DMS79 (cell line): Measurements from ENCODE around the gene SLC4A4.
"Not testable (repeated sequence)": the region's sequence is repeated elsewhere in the genome, so short reads cannot be mapped to it uniquely, and the experiment has no call there.

Experiments used
- DNase-seq: peaks from one replicate; lab custom pipeline; 2025; lab: John Stamatoyannopoulos, UW

SLC4A4 gene

DNA sequence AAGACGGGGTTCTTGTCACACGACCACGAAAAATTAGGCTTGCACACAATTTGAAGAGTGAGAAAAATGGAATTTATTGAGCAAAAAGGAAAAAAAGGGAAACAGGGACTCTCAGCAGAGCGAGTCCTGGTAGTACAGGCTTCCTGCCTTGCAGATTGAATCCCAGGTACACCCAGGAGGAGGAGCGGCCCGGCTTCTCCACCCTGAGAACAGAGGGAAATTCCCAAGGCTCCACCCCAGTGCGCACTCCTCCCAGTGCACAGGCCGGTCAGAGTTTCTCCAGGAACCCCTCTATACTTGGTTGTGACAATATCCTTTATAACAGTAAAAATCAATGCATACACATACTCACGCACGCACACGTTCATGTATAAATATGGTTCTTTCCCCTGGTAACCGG is 22.0 kb downstream of the SLC4A4 start:
- DNase-seq: no peak

DNA sequence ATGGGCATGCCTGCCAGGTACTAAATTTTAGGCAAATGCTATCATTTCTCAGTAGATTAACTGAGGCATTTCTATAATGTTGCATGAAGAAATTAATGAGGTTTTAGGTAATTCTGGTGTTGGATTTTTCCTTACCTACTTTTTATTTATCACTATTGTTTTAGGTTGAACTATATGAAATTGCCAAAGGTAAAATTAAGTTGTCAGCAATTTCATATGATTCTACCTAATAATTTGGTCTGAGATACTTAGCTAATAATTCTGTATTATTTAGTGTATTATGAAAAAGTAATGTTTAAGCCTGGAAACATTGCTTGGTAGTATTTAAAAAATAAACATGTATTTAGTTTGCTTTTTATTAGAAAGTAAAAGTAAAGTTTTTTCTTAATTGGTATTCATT is 22.7 kb downstream of the SLC4A4 start:
- no peak for DNase-seq

DNA sequence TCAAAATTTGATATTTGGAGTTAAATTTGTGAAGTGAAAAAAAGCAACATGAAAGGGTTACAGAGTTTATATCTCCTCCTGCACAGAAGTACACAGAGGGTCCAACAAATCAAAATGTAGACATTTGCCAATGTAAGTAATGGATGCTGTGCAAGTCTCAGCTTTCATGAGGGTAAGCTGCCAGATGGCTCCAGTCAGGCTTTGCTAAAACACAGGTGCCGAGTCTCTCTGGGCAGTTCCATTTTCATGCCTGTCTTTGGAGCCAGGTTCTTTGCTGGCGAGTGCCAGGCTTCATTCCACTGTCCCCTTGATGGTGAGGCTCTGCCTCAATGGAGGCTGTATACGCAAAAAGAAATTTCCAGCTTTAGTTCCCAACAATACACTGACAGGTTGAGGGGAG is 27.9 kb downstream of the SLC4A4 start:
- no peak for DNase-seq

DNA sequence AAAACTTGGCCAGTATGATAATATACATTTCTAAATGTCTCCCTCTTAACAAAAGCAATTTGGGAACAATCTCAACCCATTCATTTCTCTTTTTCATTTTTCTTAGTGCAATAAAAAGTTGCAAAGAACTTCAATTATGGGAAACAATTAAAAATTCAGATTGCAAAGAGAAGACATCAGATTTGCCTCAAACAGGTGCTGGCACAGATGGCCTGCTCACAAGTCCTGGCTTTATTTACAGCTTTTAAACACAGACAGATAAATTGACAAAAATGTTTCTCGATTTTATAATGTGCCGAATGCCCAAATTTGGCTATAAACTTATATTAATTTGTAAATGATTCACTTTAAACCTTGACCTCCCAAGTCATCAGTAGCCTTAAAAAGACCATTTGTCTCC is 28.7 kb downstream of the SLC4A4 start:
- DNase-seq: no peak

DNA sequence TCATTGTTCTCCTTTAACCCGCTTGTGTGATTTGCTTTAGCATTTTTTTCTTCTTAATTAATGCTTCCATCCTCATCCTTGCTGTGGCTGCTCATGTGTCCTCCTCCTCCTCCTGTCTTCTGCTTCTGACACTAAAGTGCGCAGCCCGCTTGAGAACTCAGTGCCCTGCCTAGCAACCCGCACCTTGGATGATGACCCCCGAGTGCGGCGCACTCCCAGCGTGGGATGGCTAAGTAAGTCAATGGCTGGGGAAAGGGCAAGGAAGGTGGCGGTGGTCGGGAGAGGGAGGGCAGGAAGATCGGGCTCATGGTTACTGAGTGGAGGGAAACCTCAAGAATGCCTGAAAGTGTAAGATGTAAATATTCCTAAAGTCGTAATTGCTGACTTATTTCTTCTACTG is 30.1 kb downstream of the SLC4A4 start:
- no peak for DNase-seq

DNA sequence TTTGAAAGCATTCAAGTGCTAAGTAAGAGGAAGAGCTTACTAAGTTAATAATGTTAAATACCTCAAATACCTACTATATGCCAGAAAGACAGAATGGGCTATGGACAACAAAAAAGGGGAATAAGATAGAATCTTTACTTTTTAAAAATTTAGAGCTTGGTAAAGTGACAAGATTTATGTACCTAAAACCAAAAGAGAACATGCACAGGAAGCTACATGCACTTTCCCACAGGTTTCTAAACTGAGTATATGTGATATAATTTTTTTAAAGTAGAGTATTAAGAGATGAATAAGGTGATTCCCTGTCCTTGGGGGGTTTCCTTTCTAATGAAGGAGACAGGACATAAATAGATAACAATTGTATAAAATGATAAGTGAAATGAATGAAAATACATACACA is 30.7 kb downstream of the SLC4A4 start:
- DNase-seq: no peak

DNA sequence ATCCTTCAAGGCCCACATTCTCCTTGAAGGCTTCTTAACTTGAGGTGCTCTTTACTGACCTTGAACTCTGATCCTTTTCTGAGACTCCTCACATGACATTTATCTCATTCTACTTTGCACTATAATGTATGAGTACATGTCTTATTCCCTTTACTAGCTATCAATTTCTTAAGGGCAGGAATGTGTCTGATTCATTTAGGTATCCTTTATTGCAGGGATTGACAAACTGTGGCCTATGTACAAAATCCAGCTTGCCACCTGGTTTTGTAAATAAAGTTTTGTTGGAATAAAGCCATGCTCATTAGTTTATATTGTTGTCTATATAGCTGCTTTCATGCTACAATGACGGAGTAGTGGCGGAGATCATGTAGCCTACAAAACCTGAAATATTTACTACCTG is 36.7 kb downstream of the SLC4A4 start:
- no peak for DNase-seq

DNA sequence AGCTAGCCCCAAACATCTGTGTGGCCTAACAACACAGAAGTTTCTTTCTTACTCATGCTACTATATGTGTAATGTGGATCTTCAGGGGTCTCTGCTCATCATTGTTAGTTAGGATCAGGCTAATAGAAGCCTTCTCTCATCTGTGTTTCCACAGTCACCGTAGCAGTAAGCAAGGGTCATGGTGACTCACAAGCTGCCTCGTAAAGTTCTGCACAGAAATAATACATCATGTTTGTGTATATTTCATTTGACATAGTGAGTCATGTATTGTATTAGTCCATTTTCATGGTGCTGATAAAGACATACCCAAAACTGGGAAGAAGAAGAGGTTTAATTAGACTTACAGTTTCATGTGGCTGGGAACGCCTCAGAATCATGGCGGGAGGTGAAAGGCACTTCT is 38.7 kb downstream of the SLC4A4 start:
- no peak for DNase-seq

DNA sequence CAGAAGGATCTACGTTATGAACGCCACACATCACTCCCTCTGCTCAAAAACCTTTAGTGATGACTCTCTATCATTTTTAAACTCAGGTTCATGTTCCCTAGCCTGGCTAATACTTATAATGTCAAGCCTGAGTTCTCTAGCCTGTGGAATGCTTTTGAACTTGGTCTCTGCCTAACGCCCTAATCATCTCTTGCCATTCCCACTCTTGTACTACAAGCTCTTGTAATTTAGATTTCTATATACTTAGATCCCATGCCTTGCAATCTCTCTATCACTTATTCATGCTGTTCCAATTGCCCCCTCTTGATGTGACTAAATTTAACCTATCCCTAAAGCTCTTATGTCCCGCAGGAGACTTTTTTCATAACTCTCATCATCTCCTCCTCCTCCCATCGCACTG is 40.3 kb downstream of the SLC4A4 start:
- DNase-seq: no peak

DNA sequence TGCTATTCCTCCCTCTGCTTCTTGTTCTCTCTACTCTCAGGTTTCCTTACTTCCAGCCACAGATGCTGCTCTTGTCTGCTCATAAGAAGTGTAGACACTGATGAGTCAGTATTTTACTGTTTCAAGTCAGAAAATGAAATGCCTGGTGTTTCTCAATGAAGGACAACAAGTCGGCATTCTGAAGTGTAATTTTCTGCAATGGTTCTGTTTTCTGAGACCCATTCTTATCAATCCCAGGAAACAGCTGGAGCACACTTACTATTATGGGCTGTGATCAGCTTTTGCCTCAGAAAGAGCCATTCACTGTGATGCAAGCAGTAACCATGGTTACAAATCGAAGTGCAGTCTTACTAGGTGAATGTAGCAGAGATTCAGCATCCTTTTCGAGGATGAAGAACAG is 42.0 kb downstream of the SLC4A4 start:
- no peak for DNase-seq

DNA sequence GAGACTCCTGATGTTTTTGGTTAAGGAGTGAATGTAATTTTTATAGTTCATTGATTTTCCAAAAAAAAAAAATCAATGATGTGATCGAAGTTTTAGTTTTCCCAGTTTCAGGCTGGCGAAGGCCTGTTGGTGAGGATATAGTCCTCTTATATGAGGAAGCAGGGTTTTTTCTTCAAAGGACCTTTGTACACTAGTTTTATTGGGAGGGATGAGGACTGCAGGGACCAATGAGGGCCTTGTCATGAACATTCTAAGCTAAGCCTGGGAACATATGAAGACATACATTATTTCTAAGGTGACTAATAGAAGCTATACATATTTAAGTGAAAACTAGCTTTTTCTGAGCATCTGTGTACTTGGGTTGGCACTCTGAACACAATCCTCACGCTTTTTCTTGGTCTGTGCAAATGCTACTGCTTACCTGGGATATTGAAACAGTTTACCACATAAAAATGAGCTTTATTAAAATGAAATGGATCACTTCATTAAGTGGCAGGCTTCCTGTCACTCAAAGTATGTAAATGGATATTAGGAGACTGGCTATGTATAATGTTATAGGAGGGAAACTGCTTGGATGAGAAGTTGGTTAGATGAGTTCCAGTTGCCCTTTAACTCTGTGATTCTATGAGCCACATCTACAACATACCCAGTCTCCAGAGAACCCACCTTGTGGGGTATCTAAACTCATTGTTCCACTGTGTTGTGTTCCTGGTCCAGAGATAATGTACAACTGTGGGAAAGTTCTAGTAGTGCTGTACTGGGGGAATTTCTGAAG is 43.5 kb downstream of the SLC4A4 start:
- no peak for DNase-seq

DNA sequence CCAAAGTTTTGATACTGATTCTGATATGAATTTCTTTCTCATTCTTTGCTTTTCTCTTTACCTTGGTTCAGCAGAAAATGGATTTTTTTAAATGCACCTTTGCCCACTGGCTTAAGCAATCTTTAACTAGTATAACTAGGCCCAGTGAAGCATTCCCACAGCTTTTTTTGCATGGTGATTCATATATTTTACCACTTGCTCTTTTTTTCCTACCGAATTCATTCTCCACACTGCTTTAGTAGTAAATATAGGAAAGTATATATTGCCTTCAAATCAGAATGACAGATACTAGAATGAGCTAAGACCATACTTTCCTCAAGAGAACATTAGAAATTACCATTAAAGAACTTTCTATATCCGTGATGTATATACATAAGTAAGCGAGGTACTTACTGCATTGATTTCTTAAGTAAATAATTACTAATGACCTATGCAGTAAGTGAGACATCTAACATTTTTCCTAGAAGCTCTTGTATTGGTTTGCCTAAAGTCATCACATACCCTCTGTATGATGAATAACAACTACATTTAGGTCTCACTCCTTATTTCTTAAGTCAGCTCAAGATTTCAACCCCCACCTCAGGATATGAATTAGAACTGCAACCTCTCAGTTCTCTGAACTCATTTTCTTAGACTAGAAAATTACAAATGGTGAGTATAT is 44.2 kb downstream of the SLC4A4 start:
- DNase-seq: no peak

DNA sequence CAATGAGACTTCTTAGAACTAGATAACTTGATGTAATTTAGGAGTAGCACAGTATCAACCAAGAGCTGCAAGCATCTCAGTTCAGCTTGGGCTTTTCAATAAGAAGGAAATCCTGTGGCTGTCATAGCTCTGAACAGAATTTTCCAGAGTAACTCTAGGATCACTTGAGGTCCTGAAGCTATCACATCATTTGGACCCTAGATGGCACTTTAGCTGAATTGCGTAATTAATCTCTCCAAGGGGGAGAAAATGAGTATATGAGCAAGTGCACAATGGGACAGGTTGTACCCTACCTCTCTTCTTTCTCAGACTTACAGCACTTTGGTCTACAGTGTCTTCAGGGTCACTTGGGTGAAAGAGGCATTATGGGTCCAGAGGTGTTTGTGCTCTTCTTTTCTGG is 45.2 kb downstream of the SLC4A4 start:
- DNase-seq: no peak

DNA sequence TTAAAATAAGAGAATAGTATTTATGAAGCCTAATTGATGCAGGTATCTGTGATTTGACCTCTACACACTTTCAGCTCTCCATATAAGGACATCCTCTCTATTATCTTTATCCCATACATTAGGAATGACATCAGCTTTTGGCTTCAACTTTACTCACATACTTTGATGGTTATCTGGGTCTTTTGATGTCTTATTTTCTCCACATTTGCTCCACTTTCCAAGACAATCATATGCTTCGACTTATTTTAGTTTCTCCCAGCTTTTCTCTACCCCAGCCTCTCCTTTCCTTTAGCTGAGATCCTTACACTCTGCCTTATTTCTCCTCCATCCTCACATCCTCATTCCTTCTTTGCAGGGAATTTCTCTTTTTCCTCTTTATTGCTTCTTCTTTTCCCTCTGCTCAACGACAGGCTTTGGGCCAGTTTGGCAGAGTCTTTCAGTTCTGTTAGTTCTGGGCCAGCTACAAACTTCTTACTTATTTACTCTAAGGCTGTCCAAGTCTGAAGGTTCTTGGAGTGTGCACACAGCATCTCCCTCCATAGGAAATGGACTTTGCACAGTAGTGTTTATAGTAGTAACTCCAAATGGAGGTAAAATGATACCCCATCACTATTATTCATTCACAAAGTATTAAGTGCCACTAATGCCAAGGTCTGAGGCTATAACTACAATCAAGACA is 50.5 kb downstream of the SLC4A4 start:
- DNase-seq: no peak

DNA sequence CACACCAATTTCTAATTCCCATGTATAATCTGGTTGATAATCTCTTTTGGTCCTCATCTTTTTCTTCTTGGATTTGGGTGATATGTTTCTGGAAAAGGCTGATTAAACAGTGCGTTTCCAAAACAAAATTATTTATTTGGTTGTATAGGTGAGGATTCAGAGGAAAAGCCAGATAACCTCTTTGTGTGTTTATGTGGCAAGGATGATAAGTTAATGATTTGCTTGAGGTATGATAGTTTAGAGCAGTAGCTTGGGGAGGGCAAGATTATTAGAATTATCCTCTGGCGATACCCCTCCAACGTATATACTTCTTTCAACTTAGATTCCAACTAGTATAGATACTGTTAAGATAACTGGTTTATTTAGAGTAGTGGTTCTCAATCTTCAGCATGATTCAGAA is 53.3 kb downstream of the SLC4A4 start:
- DNase-seq: no peak

DNA sequence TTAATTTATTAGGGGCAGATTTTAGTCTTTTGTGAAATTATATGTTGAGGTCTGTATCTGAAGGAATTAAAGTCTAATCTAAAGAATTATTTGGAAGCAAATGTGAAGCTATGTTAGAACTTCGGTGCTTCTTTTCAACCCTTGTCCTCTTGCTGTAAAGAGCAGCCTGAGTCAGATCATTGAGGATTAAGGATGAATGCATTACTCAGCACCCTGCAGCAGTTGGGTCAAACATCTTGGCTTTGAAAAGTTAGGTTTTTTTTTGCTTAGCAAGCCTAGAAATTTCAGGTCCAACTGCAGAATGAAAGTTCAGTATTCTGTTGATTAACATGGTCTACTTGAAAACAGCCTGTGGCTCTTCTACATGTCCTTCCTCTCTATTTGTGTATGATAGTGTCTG is 57.6 kb downstream of the SLC4A4 start:
- no peak for DNase-seq

DNA sequence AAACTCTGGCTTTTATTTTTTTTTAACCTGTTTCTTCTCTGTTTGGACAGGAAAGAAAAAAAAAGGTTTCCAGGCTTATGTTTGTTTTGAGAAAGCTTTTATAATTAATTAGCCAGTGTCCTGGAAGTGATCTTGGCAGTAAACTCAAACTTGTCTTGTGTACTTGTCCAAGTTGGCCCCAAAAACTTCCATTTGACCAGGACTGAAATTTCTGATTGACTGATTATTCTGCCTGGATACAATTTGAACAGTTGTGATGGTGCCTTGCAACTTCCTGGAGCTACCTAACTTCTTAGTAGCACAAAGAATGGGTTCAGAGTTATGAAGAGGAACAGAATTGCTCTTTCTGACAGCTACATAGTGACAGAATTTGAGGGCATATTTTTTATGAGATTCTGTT is 62.0 kb downstream of the SLC4A4 start:
- no peak for DNase-seq

DNA sequence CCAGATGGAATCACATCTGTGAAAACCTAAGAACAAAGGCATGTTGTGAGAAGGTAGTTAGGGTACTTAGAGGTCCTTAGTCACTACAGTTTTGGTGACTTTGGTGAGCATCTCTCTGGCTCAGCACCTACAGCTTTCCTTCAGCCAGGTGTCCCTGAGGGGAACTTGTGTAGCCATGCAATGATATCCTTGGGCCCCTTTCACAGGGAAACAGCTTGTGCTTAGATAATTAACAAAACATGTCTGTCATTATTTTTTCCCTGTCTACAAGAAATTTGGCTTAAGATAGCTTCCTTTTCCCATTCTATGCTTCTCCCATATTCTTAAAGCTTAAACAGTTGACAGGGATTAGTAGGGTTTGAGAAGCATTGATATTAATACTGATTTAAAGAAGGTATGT is 63.8 kb downstream of the SLC4A4 start:
- no peak for DNase-seq

DNA sequence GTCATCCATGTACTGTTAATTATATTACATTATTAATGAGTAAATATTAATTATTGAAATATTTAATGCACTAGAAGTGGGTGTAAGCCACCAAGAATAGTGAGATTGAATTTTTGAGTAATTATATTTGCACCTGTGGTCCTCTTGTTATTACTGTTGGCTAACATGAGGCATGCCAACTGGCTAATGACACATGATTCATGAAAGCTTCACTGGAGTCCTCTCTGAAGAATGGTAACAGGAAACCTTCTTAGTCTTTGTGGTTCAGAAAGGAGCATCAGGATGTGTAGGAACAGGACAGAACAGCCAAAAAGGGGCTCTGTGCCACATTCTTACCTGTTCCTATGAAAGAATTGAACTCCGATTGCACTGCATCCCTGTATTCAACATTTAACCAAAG is 65.2 kb downstream of the SLC4A4 start:
- no peak for DNase-seq

DNA sequence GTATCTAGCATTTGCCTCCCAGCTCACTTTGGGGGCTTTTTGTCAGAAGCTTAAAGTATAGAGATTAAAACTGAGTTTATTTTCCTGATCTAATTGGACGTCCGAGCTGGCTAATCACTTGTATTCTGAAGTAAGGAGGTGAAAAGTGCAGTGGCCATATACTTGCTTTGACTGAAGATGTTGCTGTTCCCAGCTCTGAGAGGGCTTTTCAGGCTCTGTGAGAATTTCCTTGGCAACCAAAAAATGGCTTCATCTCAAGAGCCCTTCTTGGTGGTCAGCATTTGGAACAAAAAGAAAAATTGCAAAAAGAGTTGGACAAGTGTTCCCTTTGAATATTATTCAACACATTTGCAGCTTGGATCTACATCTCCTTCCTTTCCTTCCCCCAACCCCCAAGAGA is 67.0 kb downstream of the SLC4A4 start:
- DNase-seq: no peak

DNA sequence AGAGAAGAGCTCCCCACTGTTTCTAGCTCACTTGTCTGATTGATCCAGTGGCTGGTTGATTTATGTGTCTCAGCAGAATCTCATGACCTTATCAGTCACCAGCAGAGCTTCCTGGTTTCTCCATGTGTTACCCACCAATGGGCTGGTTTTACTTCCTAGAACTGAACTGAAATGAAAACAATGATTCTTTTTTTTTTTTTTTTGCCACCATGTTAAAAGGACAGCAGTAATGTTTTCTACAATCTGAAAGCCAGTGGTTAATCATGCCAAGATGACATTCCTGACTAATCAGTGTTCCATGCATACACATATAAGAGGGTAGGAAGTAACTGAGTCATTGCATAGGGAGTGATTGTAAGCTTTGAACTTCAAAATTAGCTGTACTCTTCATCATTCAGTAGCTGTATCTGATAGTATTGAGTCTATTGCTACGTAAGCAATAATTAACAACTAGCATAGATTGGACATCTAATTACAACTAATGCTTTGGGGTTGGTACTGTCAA is 67.7 kb downstream of the SLC4A4 start:
- DNase-seq: no peak

DNA sequence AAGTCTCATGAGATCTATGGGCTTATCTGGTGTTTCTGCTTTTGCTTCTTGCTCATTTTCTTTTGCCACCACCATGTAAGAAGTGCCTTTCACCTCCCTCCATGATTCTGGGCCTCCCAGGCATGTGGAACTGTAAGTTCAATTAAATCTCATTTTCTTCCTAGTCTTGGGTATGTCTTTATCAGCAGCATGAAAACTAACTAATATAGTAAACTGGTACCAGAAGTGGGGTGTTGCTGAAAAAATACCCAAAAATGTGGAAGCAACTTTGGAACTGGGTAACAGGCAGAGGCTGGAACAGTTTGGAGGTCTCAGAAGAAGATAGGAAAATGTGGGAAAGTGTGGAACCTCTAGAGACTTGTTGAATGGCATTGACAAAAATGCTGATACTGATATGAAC is 70.1 kb downstream of the SLC4A4 start:
- DNase-seq: not testable (repeated sequence)

DNA sequence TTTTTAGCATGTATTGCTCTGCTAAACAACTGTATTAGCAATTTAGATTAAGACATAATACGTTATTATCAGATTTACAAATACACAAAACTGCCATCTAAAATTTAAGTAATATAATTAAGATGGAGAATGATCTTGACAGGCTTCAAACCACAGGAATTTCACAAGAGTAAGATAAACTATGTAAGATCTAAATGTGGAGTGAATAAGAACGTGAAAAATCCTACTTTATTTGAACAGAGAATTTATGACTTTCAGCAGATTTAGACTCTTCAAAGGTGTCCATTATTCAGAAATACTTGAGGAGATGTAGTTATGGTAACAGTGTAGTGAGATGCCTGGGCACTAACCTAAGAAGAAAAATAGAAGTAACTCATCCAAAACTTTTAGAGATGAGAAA is 73.2 kb downstream of the SLC4A4 start:
- DNase-seq: no peak
